Liver (tissue), 9 donors: ENCODE data around the gene JAM3. TPM values are rescaled to one million over a fixed set of nuclear protein-coding genes. Genes with fewer than 3 reads are reported as not detected.

ENCODE experiments used
- DNase-seq: peaks from one replicate; pipeline ENCODE4 v3.0.0-alpha.2; 2017; ENCODE audit warnings: low spot score
- H3K27ac ChIP-seq, 2 donors: one replicate each; pipeline ENCODE4 v1.7.0; 2013; ENCODE audit warnings: inconsistent platforms in 2 of 2, low read length in 2 of 2, control low read depth in 1 of 2, low read depth in 1 of 2, mild to moderate bottlenecking in 1 of 2
- H3K27me3 ChIP-seq, 4 donors: one replicate each; pipeline versions ENCODE4 v1.6.1 to v1.7.0; 2013; ENCODE audit warnings: low read length in 3 of 4, inconsistent platforms in 1 of 4, mild to moderate bottlenecking in 1 of 4, moderate library complexity in 1 of 4; ENCODE audit not compliant: control insufficient read depth in 4 of 4, insufficient read depth in 4 of 4
- H3K36me3 ChIP-seq, 4 donors: one replicate each; pipeline versions ENCODE4 v1.6.1 to v1.7.0; 2013; ENCODE audit warnings: low read length in 3 of 4, mild to moderate bottlenecking in 3 of 4, low read depth in 1 of 4, moderate library complexity in 1 of 4; ENCODE audit not compliant: control insufficient read depth in 4 of 4, insufficient read depth in 3 of 4
- H3K4me1 ChIP-seq, 4 donors: one replicate each; pipeline versions ENCODE4 v1.6.1 to v1.7.0; 2013; ENCODE audit warnings: low read length in 3 of 4, mild to moderate bottlenecking in 3 of 4, moderate library complexity in 1 of 4; ENCODE audit not compliant: control insufficient read depth in 4 of 4, insufficient read depth in 4 of 4
- H3K4me3 ChIP-seq, 3 donors: one replicate each; pipeline versions ENCODE4 v1.6.1 to v1.7.0; 2013; ENCODE audit warnings: low read length in 3 of 3, control low read depth in 1 of 3, low read depth in 1 of 3, mild to moderate bottlenecking in 1 of 3
- H3K9ac ChIP-seq, 2 donors: one replicate each; pipeline ENCODE4 v1.7.0; 2013; ENCODE audit warnings: low read length in 2 of 2, mild to moderate bottlenecking in 2 of 2, moderate library complexity in 2 of 2, control low read depth in 1 of 2, low read depth in 1 of 2
- H3K9me3 ChIP-seq, 4 donors: one replicate each; pipeline versions ENCODE4 v1.6.1 to v1.7.0; 2013; ENCODE audit warnings: low read length in 3 of 4; ENCODE audit not compliant: control insufficient read depth in 4 of 4
- ATF3 ChIP-seq: IDR thresholded peaks from 2 replicates; pipeline ENCODE4 v1.6.1; 2016; ENCODE audit warnings: antibody characterized with exemption
- CTCF ChIP-seq: fragments of 150-350 bp; IDR thresholded peaks from 2 replicates; pipeline ENCODE4 v1.5.1; 2017; ENCODE audit warnings: improper control_type of control experiment, low read depth, low read length; ENCODE audit not compliant: missing input control
- EGR1 ChIP-seq, 2 donors: IDR thresholded peaks; 2 replicates each; pipeline ENCODE4 v1.6.1; 2016 to 2018; ENCODE audit warnings: antibody characterized with exemption in 2 of 2, low read depth in 2 of 2
- FOXA1 ChIP-seq: IDR thresholded peaks from 2 replicates; pipeline ENCODE4 v1.6.1; 2016; ENCODE audit warnings: antibody characterized with exemption
- FOXA2 ChIP-seq: IDR thresholded peaks from 2 replicates; pipeline ENCODE4 v1.6.1; 2016; ENCODE audit warnings: antibody characterized with exemption
- GABPA ChIP-seq, 2 donors: IDR thresholded peaks in 1 of 2; conservative IDR thresholded peaks in 1 of 2; 2 replicates each; pipeline ENCODE4 v1.6.1; 2016; ENCODE audit warnings: antibody characterized with exemption in 2 of 2, mild to moderate bottlenecking in 1 of 2, moderate library complexity in 1 of 2
- HNF4A ChIP-seq, 2 donors: conservative IDR thresholded peaks; 2 replicates each; pipeline ENCODE4 v1.6.1; 2016; ENCODE audit warnings: antibody characterized with exemption in 2 of 2, mild to moderate bottlenecking in 2 of 2
- HNF4G ChIP-seq: IDR thresholded peaks from 2 replicates; pipeline ENCODE4 v1.6.1; 2016; ENCODE audit warnings: antibody characterized with exemption
- JUND ChIP-seq, 2 donors: IDR thresholded peaks; 2 replicates each; pipeline ENCODE4 v1.6.1; 2016; ENCODE audit warnings: antibody characterized with exemption in 2 of 2
- MAX ChIP-seq: IDR thresholded peaks from 2 replicates; pipeline ENCODE4 v1.6.1; 2016; ENCODE audit warnings: antibody characterized with exemption
- NR2F2 ChIP-seq: IDR thresholded peaks from 2 replicates; pipeline ENCODE4 v1.6.1; 2016; ENCODE audit warnings: antibody characterized with exemption
- RAD21 ChIP-seq, 2 donors: IDR thresholded peaks; 2 replicates each; pipeline ENCODE4 v1.6.1; 2016; ENCODE audit warnings: antibody characterized with exemption in 2 of 2, mild to moderate bottlenecking in 2 of 2
- REST ChIP-seq: IDR thresholded peaks from 2 replicates; pipeline ENCODE4 v1.6.1; 2016; ENCODE audit warnings: antibody characterized with exemption, mild to moderate bottlenecking
- RXRA ChIP-seq, 2 donors: IDR thresholded peaks; 2 replicates each; pipeline ENCODE4 v1.6.1; 2017 to 2018; ENCODE audit warnings: antibody characterized with exemption in 2 of 2, mild to moderate bottlenecking in 1 of 2
- SP1 ChIP-seq: IDR thresholded peaks from 2 replicates; pipeline ENCODE4 v1.6.1; 2018; ENCODE audit warnings: antibody characterized with exemption, mild to moderate bottlenecking
- TAF1 ChIP-seq: conservative IDR thresholded peaks from 2 replicates; pipeline ENCODE4 v1.6.1; 2016; ENCODE audit warnings: antibody characterized with exemption, mild to moderate bottlenecking
- YY1 ChIP-seq: IDR thresholded peaks from 2 replicates; pipeline ENCODE4 v1.6.1; 2016; ENCODE audit warnings: antibody characterized with exemption, mild to moderate bottlenecking
- ZBTB33 ChIP-seq: IDR thresholded peaks from 2 replicates; pipeline ENCODE4 v1.6.1; 2016; ENCODE audit warnings: antibody characterized with exemption
- WGBS: extraction: QIAGEN DNeasy Blood & Tissue Kit; methylation state at CpG from one replicate; pipeline ENCODE4 v1.1.7; 2013; 5-methylcytosine and 5-hydroxymethylcytosine counted together
- polyA plus RNA-seq, 2 donors: library from polyadenylated mRNA; stranded (reverse) in 1 of 2; unstranded in 1 of 2; fragments of 200-250 nt in 1 of 2; fragments of >200 nt in 1 of 2; fragmentation: Nextera tagmentation in 1 of 2; extraction: Ambion mirVana in 1 of 2; gene quantifications; one replicate each; pipeline versions ENCODE4 v1.2.1 to v1.2.3, GENCODE V29; 2013 to 2015
- total RNA-seq, 2 donors: library from RNA; depleted of rRNA; stranded (reverse); fragments of >200 nt; gene quantifications; one replicate each; pipeline ENCODE4 v1.2.3, GENCODE V29; 2014
- donor health status: healthy.
- donor health status: healthy.
- donor health status: healthy.
- donor health status: healthy.
- donor health status: healthy.

Gene JAM3
- total and polyA plus RNA-seq, 4 donors, result 1.6 to 4.3 (median 2.1) TPM

GRCh38 chr11:134027671-134028070 is 41.2 kb upstream of the JAM3 start:
- Histone ChIP-seq H3K27me3 (peaks cover 0 to 2% (median under 1%) of the 10 kb centered on the region in 4 donors), H3K4me1 (no peaks in the 10 kb centered on the region), H3K27ac (no peak overlapping the region), H3K9ac (no peak overlapping the region), H3K36me3 (no peaks in the 10 kb centered on the region), H3K4me3 (no peak overlapping the region), H3K9me3 (no peaks in the 10 kb centered on the region)
- WGBS, result 52% methylated on average over 4 of the region's 4 CpGs
- no peak for TF ChIP-seq FOXA2
- TF ChIP-seq ATF3, result no peak
- no peak for TF ChIP-seq JUND (IDR thresholded peaks at IDR 0.05)
- TF ChIP-seq HNF4A (conservative IDR thresholded peaks at IDR 0.05), result no peak
- TF ChIP-seq TAF1, result no peak
- TF ChIP-seq FOXA1, result no peak
- TF ChIP-seq NR2F2, result no peak
- TF ChIP-seq MAX, result no peak
- no peak for TF ChIP-seq RAD21 (IDR thresholded peaks at IDR 0.05)
- no peak for TF ChIP-seq HNF4G
- TF ChIP-seq YY1, result no peak
- TF ChIP-seq ZBTB33, result no peak
- no peak for TF ChIP-seq CTCF
- no peak for DNase-seq

GRCh38 chr11:134028368-134028920 is 40.4 kb upstream of the JAM3 start:
- H3K27me3 ChIP-seq, result peaks cover 0 to 2% (median under 1%) of the 10 kb centered on the region in 4 donors
- no peak overlapping the region for H3K27ac ChIP-seq
- H3K9me3 ChIP-seq, result no peaks in the 10 kb centered on the region
- 64% methylated on average over 3 of the region's 3 CpGs for WGBS
- H3K4me1 ChIP-seq, result no peaks in the 10 kb centered on the region
- DNase-seq, result no peak
- H3K4me3 ChIP-seq, result no peak overlapping the region
- H3K36me3 ChIP-seq, result no peaks in the 10 kb centered on the region
- H3K9ac ChIP-seq, result no peak overlapping the region
- TF ChIP-seq JUND (IDR thresholded peaks at IDR 0.05) (no peak), TAF1 (no peak), FOXA1 (no peak), EGR1 (IDR thresholded peaks at IDR 0.05; ENCODE audit: low read depth in 2 of 2) (no peak), GABPA (IDR thresholded peaks at IDR 0.05 in 1 of 2, conservative IDR thresholded peaks at IDR 0.05 in 1 of 2) (no peak), ATF3 (no peak), FOXA2 (no peak), MAX (no peak), YY1 (no peak), CTCF (no peak), NR2F2 (no peak), HNF4A (conservative IDR thresholded peaks at IDR 0.05) (no peak), SP1 (no peak), RAD21 (IDR thresholded peaks at IDR 0.05) (no peak), ZBTB33 (no peak), REST (no peak), RXRA (IDR thresholded peaks at IDR 0.05) (no peak)
